ENCODE measurements around the gene B4GALNT4.
"Not testable (repeated sequence)": the region's sequence is repeated elsewhere in the genome, so short reads cannot be mapped to it uniquely, and the experiment has no call there.

B4GALNT4 gene

GRCh38 chr11:385594-386351, 16.5 kb downstream of the B4GALNT4 start:
- DNase-seq (ENCODE audit: extremely low read depth, low read depth), result no peak
- no peak overlapping the region for H3K4me3 ChIP-seq (replicated peaks; ENCODE audit: low read depth, low read length)
- no peak for TF ChIP-seq CTCF (IDR thresholded peaks at IDR 0.05; ENCODE audit: low read depth, low read length, missing control alignments)

- TF ChIP-seq CTCF (IDR thresholded peaks at IDR 0.05; ENCODE audit: low read depth, low read length, missing control alignments), result no peak
- no peak overlapping the region for H3K4me3 ChIP-seq (replicated peaks; ENCODE audit: low read depth, low read length)
- DNase-seq (ENCODE audit: extremely low read depth, low read depth), result no peak
Observed at GRCh38 chr11:386483-386882, 17.2 kb downstream of the B4GALNT4 start.

DNA sequence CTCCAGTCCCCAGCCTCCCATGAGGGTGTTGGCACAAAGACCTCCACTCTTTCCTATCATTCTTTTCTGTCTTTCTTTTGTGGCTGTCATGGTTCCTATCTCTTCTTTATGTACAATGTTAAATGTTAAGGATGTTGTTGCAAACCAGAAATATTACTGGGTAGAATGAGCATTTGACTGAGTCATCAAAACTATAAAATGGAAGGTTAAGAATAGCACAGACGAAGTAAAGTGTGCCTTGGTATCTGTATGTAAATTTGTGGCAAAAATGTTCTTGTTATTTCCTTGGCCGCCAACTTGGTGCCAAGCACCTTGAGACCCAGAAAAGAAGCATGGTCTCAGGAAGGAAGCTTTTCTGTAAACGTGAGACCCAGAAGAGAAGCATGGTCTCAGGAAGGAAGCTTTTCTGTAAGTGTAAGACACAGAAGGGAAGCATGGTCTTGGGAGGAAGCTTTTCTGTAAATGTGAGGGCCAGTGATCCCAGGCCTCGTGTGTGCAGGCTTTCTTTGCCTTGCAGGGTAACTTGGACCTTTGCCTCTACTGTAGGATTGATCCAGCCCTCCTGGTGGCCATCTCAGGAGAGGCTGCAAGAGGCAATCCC, 18.0 kb downstream of the B4GALNT4 start:
- TF ChIP-seq CTCF (IDR thresholded peaks at IDR 0.05; ENCODE audit: low read depth, low read length, missing control alignments), result no peak
- no peak overlapping the region for H3K4me3 ChIP-seq (replicated peaks; ENCODE audit: low read depth, low read length)
- DNase-seq (ENCODE audit: extremely low read depth, low read depth), result no peak

GRCh38 chr11:389369-389768, 20.1 kb downstream of the B4GALNT4 start:
- DNase-seq (ENCODE audit: extremely low read depth, low read depth); H3K4me3 ChIP-seq (replicated peaks; ENCODE audit: low read depth, low read length): not testable (repeated sequence)

- no peak for DNase-seq (ENCODE audit: extremely low read depth, low read depth)
- no peak for TF ChIP-seq CTCF (IDR thresholded peaks at IDR 0.05; ENCODE audit: low read depth, low read length, missing control alignments)
Observed at GRCh38 chr11:390175-390574, 20.9 kb downstream of the B4GALNT4 start.

DNA sequence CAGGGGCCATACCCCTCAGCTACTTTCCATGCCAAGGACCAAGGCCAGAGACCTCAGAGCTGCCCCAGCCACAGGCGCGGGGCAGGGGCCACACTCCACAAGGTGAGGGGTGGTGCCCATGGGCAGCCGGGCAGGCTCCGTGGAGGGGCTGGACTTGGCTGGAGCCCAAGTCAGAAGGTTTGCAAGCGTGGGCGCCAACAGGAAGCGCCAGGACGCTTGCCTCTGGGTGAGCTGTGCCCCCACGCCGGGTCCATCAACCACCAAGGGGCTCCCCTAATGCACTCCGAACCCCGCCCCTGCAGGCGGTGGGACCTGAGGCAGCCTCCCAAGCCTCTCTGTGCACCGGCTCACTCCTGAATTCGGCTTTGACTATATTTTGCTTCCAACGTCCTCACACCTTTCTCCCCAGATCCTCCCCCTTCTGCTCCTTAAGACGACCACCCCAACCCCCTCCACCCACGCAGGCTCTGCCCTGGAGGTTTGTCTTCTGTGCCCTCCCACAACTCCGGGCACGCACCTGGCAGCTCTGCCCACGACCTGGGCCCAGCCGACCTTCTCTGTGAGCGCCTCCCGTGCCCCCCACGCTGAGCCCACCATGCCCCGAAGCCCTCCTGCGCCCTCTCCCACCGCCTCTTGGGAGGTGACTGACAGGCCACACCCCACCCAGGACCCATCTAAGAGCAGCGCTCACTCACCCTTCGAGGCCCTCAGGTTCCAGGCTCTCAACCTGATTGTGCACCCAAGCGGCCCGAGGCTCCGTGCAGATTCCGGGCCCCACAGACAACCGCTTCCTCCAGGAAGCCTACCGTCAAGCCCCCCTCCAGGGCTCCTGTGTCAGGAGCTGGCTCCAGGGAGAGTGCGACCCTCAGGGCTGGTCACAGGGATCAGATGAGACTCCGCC, 22.1 kb downstream of the B4GALNT4 start:
- DNase-seq (ENCODE audit: extremely low read depth, low read depth), result no peak
- no peak overlapping the region for H3K4me3 ChIP-seq (replicated peaks; ENCODE audit: low read depth, low read length)
- TF ChIP-seq CTCF (IDR thresholded peaks at IDR 0.05; ENCODE audit: low read depth, low read length, missing control alignments), result no peak

More at GRCh38 chr11:390175-390574, 20.9 kb downstream of the B4GALNT4 start:
- H3K4me3 ChIP-seq (replicated peaks; ENCODE audit: low read depth, low read length), result no peak overlapping the region
